C4-2B (cell line): ENCODE measurements around the gene HSP90AA1.
"Not testable (repeated sequence)": the region's sequence is repeated elsewhere in the genome, so short reads cannot be mapped to it uniquely, and the experiment has no call there.

ENCODE experiments used
- H3K27ac ChIP-seq: fragments of 450-650 bp; 2 replicates; pipeline ENCODE4 v1.5.1; 2017
- CTCF ChIP-seq: fragments of 450-650 bp; conservative IDR thresholded peaks from 2 replicates; pipeline ENCODE4 v1.5.1; 2017; ENCODE audit warnings: mild to moderate bottlenecking
- ZFX ChIP-seq: fragments of 450-650 bp; IDR thresholded peaks from 2 replicates; pipeline ENCODE4 v1.6.1; 2017

The HSP90AA1 gene

GRCh38 chr14:102120888-102121287 lies 34.0 kb upstream of the HSP90AA1 start:
- no peak overlapping the region for H3K27ac ChIP-seq
- TF ChIP-seq ZFX: no peak
- TF ChIP-seq CTCF: no peak

- TF ChIP-seq CTCF (no peak), ZFX (no peak)
These were observed 31.0 kb upstream of the HSP90AA1 start for GRCh38 chr14:102117852-102118251.

GRCh38 chr14:102116361-102117180 lies 29.7 kb upstream of the HSP90AA1 start:
- TF ChIP-seq CTCF (no peak), ZFX (no peak)
- H3K27ac ChIP-seq: no peak overlapping the region

More at GRCh38 chr14:102117852-102118251, 31.0 kb upstream of the HSP90AA1 start:
- no peak overlapping the region for H3K27ac ChIP-seq

- H3K27ac ChIP-seq: no peak overlapping the region
- TF ChIP-seq ZFX: no peak
- no peak for TF ChIP-seq CTCF
These were observed 24.3 kb upstream of the HSP90AA1 start for GRCh38 chr14:102111101-102111500.

- H3K27ac ChIP-seq: not testable (repeated sequence)
These were observed 22.5 kb upstream of the HSP90AA1 start for GRCh38 chr14:102109332-102109731.

- no peak overlapping the region for H3K27ac ChIP-seq
- TF ChIP-seq ZFX (no peak), CTCF (no peak)
These were observed 18.5 kb upstream of the HSP90AA1 start for GRCh38 chr14:102105369-102105768.

GRCh38 chr14:102103062-102103695 lies 16.3 kb upstream of the HSP90AA1 start:
- TF ChIP-seq ZFX (no peak), CTCF (no peak)
- H3K27ac ChIP-seq: no peak overlapping the region
